SH-SY5Y (cell line): ENCODE measurements around the gene PAPOLG.

ENCODE experiments used
- GATA2 ChIP-seq: IDR thresholded peaks from 2 replicates; pipeline ENCODE4 v1.6.1; 2011; ENCODE audit warnings: mild to moderate bottlenecking, low read depth, low read length
- GATA3 ChIP-seq: IDR thresholded peaks from 2 replicates; pipeline ENCODE4 v1.6.1; 2011; ENCODE audit warnings: low read depth, mild to moderate bottlenecking, low read length, moderate library complexity

PAPOLG gene

DNA sequence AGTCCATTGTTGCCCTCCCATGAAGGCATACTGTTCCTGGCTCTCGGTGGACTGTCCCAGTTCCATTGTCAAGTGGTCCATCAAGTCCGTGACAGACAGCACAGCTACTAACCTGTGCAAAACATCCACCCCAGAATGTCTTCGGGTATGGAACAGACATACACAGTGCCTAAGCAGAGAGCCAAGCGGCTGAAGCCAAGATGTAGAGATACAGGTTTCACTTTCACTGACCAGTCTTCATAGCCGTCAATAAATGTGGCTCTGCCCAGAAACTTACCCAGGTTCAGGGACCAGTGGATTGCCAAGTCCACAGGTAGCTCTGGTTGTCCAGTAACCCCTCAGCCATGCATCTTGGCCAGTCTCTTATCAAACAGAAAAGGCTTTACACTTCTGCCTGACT, 10.7 kb upstream of the PAPOLG start:
- TF ChIP-seq GATA2 (no peak), GATA3 (no peak)

DNA sequence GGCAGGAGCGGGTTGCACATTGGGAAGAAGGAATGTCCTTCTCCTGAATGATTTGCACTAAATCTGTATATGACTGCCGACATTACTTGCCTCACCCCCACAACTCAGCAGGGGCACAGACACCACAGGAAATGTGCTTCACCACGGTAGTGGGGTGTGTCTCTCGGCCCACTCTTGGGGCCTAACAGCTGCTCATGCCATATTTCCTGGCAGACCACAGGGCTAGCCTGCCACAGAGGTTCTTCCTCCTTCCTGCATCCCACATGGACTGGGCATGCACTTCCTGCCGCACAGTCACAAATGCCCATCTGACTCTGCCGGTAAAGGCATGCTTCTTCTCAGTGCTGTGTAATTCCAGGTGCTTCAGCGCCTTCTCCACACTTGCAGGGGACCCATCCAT, 10.3 kb upstream of the PAPOLG start:
- TF ChIP-seq GATA3 (no peak), GATA2 (no peak)

DNA sequence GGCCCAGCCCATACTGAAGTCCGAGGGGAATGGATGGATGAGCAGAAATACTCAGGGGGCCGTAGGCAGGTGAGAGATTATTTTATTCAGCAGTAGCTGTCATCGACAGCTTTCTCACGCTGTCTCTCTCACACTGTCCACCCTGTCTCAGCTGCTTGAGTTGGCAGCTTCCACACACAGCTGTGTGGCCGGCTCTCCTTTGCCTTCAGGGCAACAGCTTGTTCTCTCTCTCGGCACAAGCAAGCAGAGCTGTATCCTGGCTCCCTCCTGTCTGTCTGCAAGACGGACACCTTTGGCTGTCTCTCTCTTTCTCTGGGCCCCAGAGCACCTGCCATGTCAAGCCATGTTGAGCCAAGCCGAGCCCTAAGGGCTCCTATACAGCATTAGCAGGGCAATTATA, 9.8 kb upstream of the PAPOLG start:
- TF ChIP-seq GATA3 (no peak), GATA2 (no peak)

DNA sequence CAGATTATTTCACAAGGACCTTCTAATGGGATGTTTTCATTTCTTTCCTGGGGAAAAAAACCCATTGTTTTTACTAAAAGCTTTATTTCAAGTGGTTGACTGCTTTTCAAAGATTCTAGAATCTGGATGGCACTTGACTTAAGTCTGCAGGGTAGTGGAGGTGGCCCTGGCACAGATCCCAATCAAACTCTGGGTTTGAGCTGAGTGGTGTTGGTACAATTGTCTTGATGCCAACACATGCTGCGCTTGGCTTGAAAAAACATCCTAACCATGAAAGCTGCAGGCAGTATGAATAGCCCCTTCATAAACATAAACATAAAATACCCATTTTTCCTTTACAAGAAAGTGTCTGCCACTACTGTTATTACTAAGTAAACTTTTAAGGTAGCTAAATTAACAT, 3.6 kb downstream of the PAPOLG start:
- no peak for TF ChIP-seq GATA3
- TF ChIP-seq GATA2: no peak

DNA sequence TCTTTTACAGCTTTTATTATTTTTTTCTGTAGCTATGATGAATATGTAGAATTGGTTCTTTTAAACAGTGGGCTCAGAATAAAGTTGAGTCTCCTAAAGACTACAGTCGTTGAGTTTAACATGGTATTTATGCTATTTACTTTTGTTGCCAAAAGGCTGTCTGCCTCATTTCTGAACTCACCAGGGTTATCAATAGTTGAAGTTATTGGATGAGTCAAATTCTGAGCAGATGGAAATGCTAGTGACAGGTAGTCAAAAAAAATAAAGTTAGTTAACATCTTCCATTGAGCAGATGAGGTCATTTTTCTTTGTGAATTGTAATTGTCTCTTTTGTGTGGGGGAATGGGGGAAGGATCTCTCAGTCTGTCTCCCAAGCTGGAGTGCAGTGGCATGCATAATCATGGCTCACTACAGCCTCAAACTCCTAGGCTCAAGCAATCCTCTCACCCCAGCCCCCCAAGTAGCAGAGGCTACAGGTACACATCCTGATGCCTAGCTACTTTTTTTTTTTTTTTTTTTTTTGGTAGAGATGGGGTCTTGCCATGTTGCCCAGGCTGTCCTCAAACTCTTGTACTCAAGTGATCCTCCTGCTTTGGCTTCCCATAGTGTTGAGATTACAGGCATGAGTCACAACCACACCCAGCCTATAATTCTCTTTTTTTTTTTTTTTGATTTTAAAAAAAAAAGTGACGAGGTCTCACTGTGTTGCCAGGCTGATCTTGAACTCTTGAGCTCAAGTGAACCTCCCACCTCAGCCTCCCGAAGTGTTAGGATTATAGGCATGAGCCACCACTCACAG, 8.9 kb downstream of the PAPOLG start:
- TF ChIP-seq GATA2 (no peak), GATA3 (no peak)

DNA sequence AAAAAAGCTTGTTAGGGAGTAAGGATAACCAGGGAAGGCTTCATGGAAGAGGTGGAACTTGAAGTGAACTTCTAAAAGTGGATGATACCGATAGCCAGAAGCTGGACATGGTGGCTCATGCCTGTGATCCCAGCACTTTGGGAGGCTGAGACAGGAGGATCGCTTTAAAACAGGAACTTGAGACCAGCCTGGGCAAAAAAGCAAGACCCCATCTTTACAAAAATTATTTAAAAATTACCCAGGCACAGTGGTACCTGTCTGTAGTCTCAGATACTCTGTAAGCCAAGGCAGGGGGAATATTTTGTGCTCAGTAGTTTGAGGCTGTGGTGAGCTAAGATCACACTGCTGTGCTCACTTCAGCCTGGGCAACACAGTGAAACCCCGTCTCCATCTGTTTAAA, 10.2 kb downstream of the PAPOLG start:
- TF ChIP-seq GATA3 (no peak), GATA2 (no peak)

DNA sequence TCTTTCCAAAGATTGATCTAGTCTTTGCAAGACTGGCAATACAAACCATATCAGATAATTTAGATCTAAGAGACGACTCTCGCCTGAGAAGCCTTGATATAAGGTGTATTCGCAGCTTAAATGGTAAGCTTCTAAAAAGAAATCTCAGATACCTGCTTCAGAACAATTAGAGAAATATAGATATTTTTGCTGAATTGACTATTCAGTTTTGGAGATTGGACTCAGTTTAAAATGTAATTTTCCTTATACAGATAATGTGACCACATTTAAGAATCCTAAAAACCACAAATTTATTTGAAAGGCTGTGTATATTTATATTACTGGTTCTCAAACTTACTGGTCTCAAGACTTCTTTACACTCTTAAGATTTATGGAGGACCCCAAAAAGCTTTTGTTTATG, 15.4 kb downstream of the PAPOLG start:
- TF ChIP-seq GATA2 (no peak), GATA3 (no peak)

DNA sequence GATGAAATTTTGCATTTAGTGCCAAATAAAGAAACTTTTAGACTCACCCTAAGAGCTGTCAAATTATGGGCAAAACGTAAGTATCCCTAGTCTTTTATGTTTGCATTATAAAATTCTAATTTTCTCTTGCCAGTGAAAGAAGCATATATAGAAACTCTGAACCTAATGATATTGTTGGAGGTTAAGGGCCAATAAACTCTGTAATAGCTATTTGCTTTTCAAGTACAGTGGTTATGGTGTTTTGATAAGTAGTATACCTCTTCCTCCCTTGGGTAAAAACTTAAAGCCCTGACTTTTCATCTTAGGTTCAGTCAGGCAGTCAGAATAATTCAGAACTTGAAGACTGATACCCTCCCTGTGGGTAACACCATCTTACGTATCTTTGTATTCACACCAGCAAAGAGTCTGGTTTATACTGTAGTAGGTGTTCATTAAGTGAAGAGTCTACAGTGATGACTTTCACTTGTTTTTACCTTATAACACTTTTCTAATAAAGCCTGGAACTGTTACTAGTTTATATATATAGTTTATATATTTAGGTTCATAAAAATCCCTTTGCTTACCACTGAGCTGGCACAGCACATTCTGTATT, 19.1 kb downstream of the PAPOLG start:
- TF ChIP-seq GATA3 (no peak), GATA2 (no peak)

DNA sequence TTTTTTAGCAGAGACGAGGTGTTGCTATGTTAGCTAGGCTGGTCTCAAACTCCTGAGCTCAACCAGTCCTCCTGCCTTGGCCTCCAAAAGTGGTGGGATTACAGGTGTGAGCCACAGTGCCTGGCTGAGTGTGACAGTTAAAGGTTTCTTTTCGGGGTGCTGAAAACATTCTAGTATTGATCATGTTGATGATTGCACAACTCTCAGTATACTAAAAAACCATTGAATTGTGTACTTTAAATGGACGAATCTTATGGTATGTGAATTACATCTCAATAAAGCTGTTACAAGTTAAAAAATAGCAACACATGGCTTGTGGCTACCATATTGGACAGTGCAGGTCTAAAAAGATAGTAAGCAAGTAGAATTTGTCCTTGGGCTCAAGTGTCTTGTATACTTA, 22.3 kb downstream of the PAPOLG start:
- TF ChIP-seq GATA2 (no peak), GATA3 (no peak)

DNA sequence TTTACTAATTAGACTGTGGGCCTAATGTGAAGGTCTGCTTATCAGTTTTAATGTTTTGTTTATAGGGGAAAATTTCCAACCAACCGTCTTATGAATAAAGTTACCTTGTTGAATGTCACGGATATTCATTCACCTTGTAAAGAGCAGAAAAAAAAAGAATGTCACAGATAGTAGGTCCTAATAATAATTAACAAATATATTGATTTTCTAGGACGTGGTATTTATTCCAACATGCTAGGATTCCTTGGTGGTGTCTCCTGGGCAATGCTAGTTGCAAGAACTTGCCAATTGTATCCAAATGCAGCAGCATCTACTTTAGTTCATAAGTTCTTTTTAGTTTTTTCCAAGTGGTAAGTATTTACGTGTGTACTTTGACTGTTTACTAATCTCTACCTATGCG, 23.4 kb downstream of the PAPOLG start:
- no peak for TF ChIP-seq GATA2
- TF ChIP-seq GATA3: no peak

DNA sequence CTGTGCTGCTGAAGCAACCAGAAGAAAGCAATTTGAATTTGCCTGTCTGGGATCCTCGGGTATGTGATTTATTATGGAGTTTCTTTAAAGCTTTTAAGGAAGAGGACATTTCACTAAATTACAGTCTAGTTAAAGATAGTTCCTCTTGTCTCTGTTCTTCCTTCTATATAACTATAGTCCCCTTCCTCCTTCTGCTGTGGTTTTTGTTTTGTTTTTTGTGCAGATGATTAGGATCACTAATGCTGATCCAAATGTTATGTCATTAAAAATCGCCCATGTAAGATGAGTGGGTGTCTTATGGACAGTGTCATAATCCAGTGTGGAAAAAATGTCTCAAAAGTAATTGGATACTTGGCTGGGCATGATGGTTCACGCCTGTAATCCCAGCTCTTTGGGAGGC, 24.7 kb downstream of the PAPOLG start:
- no peak for TF ChIP-seq GATA3
- no peak for TF ChIP-seq GATA2

DNA sequence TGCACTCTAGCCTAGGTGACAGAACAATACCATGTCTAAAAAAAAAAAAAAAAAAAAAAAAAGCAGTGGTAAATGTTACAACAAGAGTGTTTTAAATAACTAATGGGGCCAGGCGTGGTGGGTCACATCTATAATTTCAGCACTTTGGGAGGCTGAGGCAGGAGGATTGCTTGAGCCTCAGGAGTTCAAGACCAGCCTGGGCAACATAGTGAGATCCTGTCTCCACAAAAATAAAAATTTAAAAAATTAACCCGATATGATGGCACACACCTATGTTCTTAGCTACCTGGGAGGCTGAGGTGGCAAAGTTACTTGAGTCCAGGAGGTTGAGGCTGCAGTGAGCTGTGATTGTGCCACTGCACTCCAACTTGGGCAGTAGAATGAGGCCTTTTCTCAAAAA, 37.1 kb downstream of the PAPOLG start:
- TF ChIP-seq GATA2 (no peak), GATA3 (no peak)

DNA sequence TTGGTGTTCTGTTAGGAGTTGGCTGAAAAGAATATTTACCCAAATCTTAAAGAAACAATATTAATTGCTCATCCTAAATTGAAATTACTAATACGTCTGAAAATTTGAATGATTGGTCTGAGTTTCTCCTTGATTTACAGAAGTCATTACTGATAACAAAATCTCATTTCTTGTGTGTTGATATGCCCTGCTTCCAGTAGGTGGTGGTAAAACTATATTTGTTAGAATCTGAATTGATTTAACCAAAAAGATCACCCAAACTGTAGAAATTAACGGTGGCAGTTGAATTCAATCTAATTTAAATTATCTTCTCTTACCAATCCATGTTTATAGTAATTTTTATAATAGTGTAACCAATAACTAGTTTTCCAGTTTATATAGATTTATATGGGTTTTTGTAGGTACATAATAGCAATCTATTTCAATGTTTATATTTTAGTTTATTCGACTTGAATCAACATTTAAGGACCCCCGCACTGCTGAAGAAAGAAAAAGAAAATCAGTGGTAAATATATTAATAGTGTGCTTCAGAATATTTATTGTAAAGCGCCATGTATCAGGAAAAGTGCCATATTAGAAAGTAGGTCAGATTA, 38.3 kb downstream of the PAPOLG start:
- no peak for TF ChIP-seq GATA2
- no peak for TF ChIP-seq GATA3

DNA sequence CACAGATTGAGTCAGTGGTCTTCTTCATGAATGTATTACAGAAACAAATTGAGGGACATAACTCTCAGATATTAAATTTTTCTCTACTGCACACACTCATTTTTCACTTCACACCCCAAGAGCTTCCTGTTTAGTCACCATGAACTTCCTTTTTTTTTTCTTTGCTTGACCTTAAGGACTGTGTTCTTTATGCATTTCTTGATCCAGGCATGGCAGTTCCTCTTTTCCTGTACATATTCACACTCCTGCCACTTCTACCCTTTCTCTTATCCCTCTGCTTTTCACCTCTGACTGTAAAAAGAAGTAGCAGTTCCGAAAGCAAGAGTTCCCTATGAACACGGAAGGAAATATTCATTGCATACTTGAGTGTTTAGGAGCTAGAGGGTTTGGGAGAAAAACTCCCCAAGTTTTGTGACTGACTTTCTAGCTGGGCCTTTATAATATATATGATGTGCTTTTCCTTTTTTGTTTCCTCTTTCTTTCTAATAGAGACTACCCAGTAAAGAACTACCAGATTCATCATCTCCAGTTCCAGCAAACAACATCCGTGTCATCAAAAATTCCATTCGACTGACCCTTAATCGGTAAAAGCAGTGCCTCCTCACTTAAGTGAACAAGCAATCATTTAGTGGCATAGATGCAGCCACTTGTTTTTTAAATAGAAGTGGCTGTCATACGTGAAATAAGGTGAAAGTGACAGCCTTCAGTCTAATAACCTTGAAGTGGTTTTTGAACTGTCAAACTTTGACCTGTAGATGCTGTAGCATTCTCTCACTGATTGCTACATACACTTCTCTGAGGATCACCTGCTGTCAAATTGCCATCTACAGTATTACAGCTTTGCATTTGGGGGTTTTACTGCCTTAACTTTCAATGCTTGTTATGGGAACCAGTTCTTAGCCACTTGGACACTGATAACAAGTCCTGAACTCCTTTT, 40.8 kb downstream of the PAPOLG start:
- TF ChIP-seq GATA3 (no peak), GATA2 (no peak)

DNA sequence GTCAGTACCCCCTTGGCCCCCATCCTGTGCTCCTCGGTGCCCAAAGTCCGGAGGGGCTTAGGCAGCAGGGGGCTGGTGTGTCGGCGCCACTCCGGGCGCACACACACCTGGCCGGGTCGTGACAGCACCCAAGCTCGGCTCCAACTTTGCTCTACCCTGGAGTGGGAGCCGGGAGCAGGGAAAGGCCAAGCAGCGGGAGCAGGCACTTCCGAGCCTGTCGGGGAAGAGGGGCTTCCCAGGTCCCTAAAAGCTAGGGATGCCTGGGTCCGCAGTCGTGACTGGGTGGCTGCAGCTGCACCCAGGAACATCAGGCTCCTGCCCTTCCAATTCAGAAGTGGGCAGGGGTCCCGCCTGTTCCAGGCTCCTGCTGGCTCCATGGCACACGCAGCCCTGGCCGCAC, 48.4 kb downstream of the PAPOLG start:
- TF ChIP-seq GATA2 (no peak), GATA3 (no peak)
